H1 (cell line): ENCODE data around the gene AFTPH. TPM values are rescaled to one million over a fixed set of nuclear protein-coding genes. Genes with fewer than 3 reads are reported as not detected.

Experiments
- CTCF ChIA-PET: fragments of 300-600 bp; sonication (Branson Sonifier 250); formaldehyde crosslinking; loops from one replicate; lab custom pipeline; 2021; ENCODE audit not compliant: partially characterized antibody; lab: Charles Lee
- POLR2A ChIA-PET: fragments of 300-600 bp; sonication (Branson Sonifier 250); formaldehyde crosslinking; loops from one replicate; lab custom pipeline; 2021; ENCODE audit warnings: inconsistent platforms; ENCODE audit not compliant: partially characterized antibody; lab: Charles Lee
- DNase-seq, 2 experiments: peaks; one replicate each; pipeline versions ENCODE4 v3.0.0 to v3.0.0-alpha.2; 2010 to 2022; ENCODE audit warnings: low spot score in 2 of 2, low read depth in 1 of 2, mixed read lengths in 1 of 2
- FAIRE-seq: peaks from 2 replicates; lab custom pipeline; 2011; peaks lifted over from hg19 to GRCh38; lab: Jason Lieb, UNC
- H2AFZ ChIP-seq: 2 replicates; pipeline ENCODE4 v1.8.1; 2012; ENCODE audit warnings: low read length, inconsistent platforms
- H2AK5ac ChIP-seq: 2 replicates; pipeline ENCODE4 v1.6.1; 2013; ENCODE audit warnings: low read depth, low read length
- H2BK120ac ChIP-seq: replicated peaks from 2 replicates; pipeline ENCODE3; 2013; ENCODE audit warnings: low read depth, low read length, inconsistent platforms
- H2BK12ac ChIP-seq: 2 replicates; pipeline ENCODE4 v1.6.1; 2013; ENCODE audit warnings: low read depth, low read length
- H2BK15ac ChIP-seq: 2 replicates; pipeline ENCODE4 v1.6.1; 2013; ENCODE audit warnings: low read length
- H2BK20ac ChIP-seq: 2 replicates; pipeline ENCODE4 v1.6.1; 2013; ENCODE audit warnings: low read length
- H2BK5ac ChIP-seq: 2 replicates; pipeline ENCODE4 v1.6.1; 2013; ENCODE audit warnings: low read depth, low read length
- H3K14ac ChIP-seq: 2 replicates; pipeline ENCODE4 v1.6.1; 2013; ENCODE audit warnings: inconsistent platforms; ENCODE audit not compliant: insufficient read length
- H3K18ac ChIP-seq: 2 replicates; pipeline ENCODE4 v1.6.1; 2013; ENCODE audit warnings: low read length; ENCODE audit errors: extremely low read depth
- H3K23ac ChIP-seq: 2 replicates; pipeline ENCODE4 v1.6.1; 2013; ENCODE audit warnings: inconsistent platforms; ENCODE audit not compliant: insufficient read length
- H3K23me2 ChIP-seq: 2 replicates; pipeline ENCODE4 v1.6.1; 2013; ENCODE audit warnings: low read depth, low read length
- H3K27ac ChIP-seq: 2 replicates; pipeline ENCODE4 v1.6.1; 2011; ENCODE audit warnings: low read depth, low read length, inconsistent platforms
- H3K27me3 ChIP-seq, 4 experiments: replicated peaks in 1 of 4; 1 replicate in 1 of 4; 2 replicates in 3 of 4; pipeline versions ENCODE4 v1.6.1 to v1.8.1; 2011 to 2013; ENCODE audit warnings: low read length in 3 of 4, mild to moderate bottlenecking in 3 of 4, inconsistent platforms in 2 of 4, mixed read lengths in 2 of 4, moderate library complexity in 1 of 4; ENCODE audit not compliant: control insufficient read depth in 3 of 4, insufficient read depth in 3 of 4; ENCODE audit errors: extremely low read depth in 1 of 4
- H3K36me3 ChIP-seq, 4 experiments: 2 replicates each; pipeline versions ENCODE4 v1.6.1 to v1.8.1; 2011 to 2013; ENCODE audit warnings: mild to moderate bottlenecking in 4 of 4, low read length in 3 of 4, moderate library complexity in 2 of 4, control low read depth in 1 of 4, inconsistent platforms in 1 of 4; ENCODE audit not compliant: insufficient read depth in 4 of 4, control insufficient read depth in 2 of 4
- H3K4ac ChIP-seq: replicated peaks from 2 replicates; pipeline ENCODE3; 2013; ENCODE audit warnings: low read length, low read depth, mixed read lengths, inconsistent platforms; ENCODE audit not compliant: insufficient read length
- H3K4me1 ChIP-seq, 4 experiments: replicated peaks in 1 of 4; 1 replicate in 1 of 4; 2 replicates in 3 of 4; pipeline versions ENCODE4 v1.6.1 to v1.8.1; 2011 to 2013; ENCODE audit warnings: low read length in 3 of 4, inconsistent platforms in 2 of 4, mixed read lengths in 1 of 4; ENCODE audit not compliant: insufficient read depth in 4 of 4, control insufficient read depth in 3 of 4
- H3K4me2 ChIP-seq, 2 experiments: 2 replicates each; pipeline versions ENCODE4 v1.6.1 to v1.8.1; 2011 to 2013; ENCODE audit warnings: low read depth in 2 of 2, low read length in 2 of 2, control low read depth in 1 of 2, inconsistent platforms in 1 of 2, mild to moderate bottlenecking in 1 of 2; ENCODE audit not compliant: insufficient read depth in 1 of 2
- H3K4me3 ChIP-seq, 4 experiments: fragments of 200-600, 300-600 bp in 1 of 4; sonication (generic), shearing (Covaris generic), sonication (Bioruptor Twin) in 1 of 4; 2 replicates each; pipeline versions ENCODE4 v1.5.1 to v1.8.1; 2011 to 2016; ENCODE audit warnings: low read length in 4 of 4, low read depth in 3 of 4, control low read depth in 2 of 4, inconsistent platforms in 2 of 4, mild to moderate bottlenecking in 2 of 4, mixed read lengths in 1 of 4, moderate library complexity in 1 of 4; ENCODE audit not compliant: insufficient read depth in 2 of 4; ENCODE audit errors: extremely low read depth in 1 of 4
- H3K56ac ChIP-seq: replicated peaks from 2 replicates; pipeline ENCODE3; 2013; ENCODE audit warnings: low read depth, mild to moderate bottlenecking, mixed read lengths, low read length, inconsistent platforms; ENCODE audit not compliant: insufficient read length
- H3K79me1 ChIP-seq: 2 replicates; pipeline ENCODE4 v1.6.1; 2013; ENCODE audit warnings: low read depth, low read length, control low read depth
- H3K79me2 ChIP-seq, 2 experiments: 2 replicates each; pipeline versions ENCODE4 v1.6.1 to v1.8.1; 2012 to 2013; ENCODE audit warnings: low read length in 2 of 2, mild to moderate bottlenecking in 2 of 2, inconsistent platforms in 1 of 2; ENCODE audit not compliant: insufficient read depth in 2 of 2, control insufficient read depth in 1 of 2
- H3K9ac ChIP-seq, 4 experiments: replicated peaks in 1 of 4; 1 replicate in 1 of 4; 2 replicates in 3 of 4; pipeline versions ENCODE4 v1.6.1 to v1.8.1; 2011 to 2013; ENCODE audit warnings: low read depth in 3 of 4, low read length in 3 of 4, control low read depth in 2 of 4, mild to moderate bottlenecking in 2 of 4, moderate library complexity in 2 of 4, inconsistent platforms in 1 of 4; ENCODE audit errors: extremely low read depth in 1 of 4
- H3K9me3 ChIP-seq, 2 experiments: 2 replicates each; pipeline versions ENCODE4 v1.6.1 to v1.8.1; 2012 to 2013; ENCODE audit warnings: mild to moderate bottlenecking in 2 of 2, moderate library complexity in 2 of 2, control low read depth in 1 of 2, inconsistent platforms in 1 of 2, low read depth in 1 of 2, low read length in 1 of 2, mixed read lengths in 1 of 2; ENCODE audit not compliant: insufficient read depth in 2 of 2
- H4K20me1 ChIP-seq, 2 experiments: replicated peaks in 1 of 2; 2 replicates each; pipeline versions ENCODE3 to v1.8.1; 2011 to 2013; ENCODE audit warnings: inconsistent platforms in 2 of 2, low read length in 2 of 2, mild to moderate bottlenecking in 1 of 2; ENCODE audit not compliant: insufficient read depth in 2 of 2, control insufficient read depth in 1 of 2
- H4K5ac ChIP-seq: 2 replicates; pipeline ENCODE4 v1.6.1; 2013; ENCODE audit warnings: low read length, low read depth, mixed read lengths, inconsistent platforms; ENCODE audit not compliant: insufficient read length
- H4K8ac ChIP-seq: 2 replicates; pipeline ENCODE4 v1.8.0; 2013; ENCODE audit warnings: mild to moderate bottlenecking, moderate library complexity, low read length, inconsistent platforms; ENCODE audit not compliant: insufficient read depth; ENCODE audit errors: extremely low read depth
- H4K91ac ChIP-seq: replicated peaks from 2 replicates; pipeline ENCODE3; 2013; ENCODE audit warnings: low read length, mixed read lengths, inconsistent platforms; ENCODE audit not compliant: insufficient read length
- FOSL1 ChIP-seq: IDR thresholded peaks from 2 replicates; pipeline ENCODE4 v1.6.1; 2011; ENCODE audit warnings: mild to moderate bottlenecking, low read depth, low read length, moderate library complexity; ENCODE audit not compliant: insufficient read depth
- KDM4A ChIP-seq: IDR thresholded peaks from one replicate; pipeline ENCODE4 v1.7.1; 2012; ENCODE audit warnings: low read depth, mild to moderate bottlenecking, moderate library complexity, low read length, inconsistent platforms; ENCODE audit not compliant: severe bottlenecking
- RAD21 ChIP-seq, 2 experiments: IDR thresholded peaks in 1 of 2; conservative IDR thresholded peaks in 1 of 2; 2 replicates each; pipeline ENCODE4 v1.6.1; 2011; ENCODE audit warnings: low read depth in 2 of 2, low read length in 2 of 2, improper control_type of control experiment in 1 of 2, inconsistent platforms in 1 of 2, mild to moderate bottlenecking in 1 of 2, moderate library complexity in 1 of 2
- RFX5 ChIP-seq: IDR thresholded peaks from 2 replicates; pipeline ENCODE4 v1.6.1; 2011; ENCODE audit warnings: low read depth, low read length, improper control_type of control experiment, borderline replicate concordance
- SP2 ChIP-seq: IDR thresholded peaks from 2 replicates; pipeline ENCODE4 v1.6.1; 2012; ENCODE audit warnings: mild to moderate bottlenecking, low read length, inconsistent platforms
- WGBS, 2 experiments: shearing (Covaris generic) in 1 of 2; methylation state at CpG; one replicate each; pipeline versions ENCODE4 v1.1.6 to v1.1.7; 2013 to 2015; ENCODE audit warnings: low lambda C conversion rate in 2 of 2, mixed read lengths in 2 of 2, inconsistent platforms in 1 of 2, low coverage in 1 of 2, missing lambda C conversion rate in 1 of 2; ENCODE audit not compliant: insufficient replicate concordance in 2 of 2, insufficient coverage in 1 of 2, insufficient read length in 1 of 2; ENCODE audit errors: extremely low coverage in 1 of 2, missing lambda C conversion rate in 1 of 2; 5-methylcytosine and 5-hydroxymethylcytosine counted together
- polyA plus RNA-seq, 7 experiments: library from polyadenylated mRNA; depleted of rRNA in 3 of 7; stranded (reverse) in 5 of 7; unstranded in 2 of 7; fragments of >200 nt in 5 of 7; fragments of 200-250 nt in 2 of 7; gene quantifications; 1 replicate in 5 of 7; 2 replicates in 1 of 7; 4 replicates in 1 of 7; pipeline versions ENCODE4 v1.2.1 to v1.2.3, GENCODE V29; 2011 to 2013; ENCODE audit warnings: missing spikeins in 2 of 7, mixed read lengths in 2 of 7
- total RNA-seq: library from RNA; stranded (reverse); fragmentation: NEBNext Ultra II Directional; extraction: Animal tissue kit (Norgen Biotek cat#: 25700); gene quantifications from 2 replicates; pipeline ENCODE4 v1.2.1, GENCODE V29; 2021
- TF ChIP-seq, protein P1 (sequence below), 3 experiments: IDR thresholded peaks; 1 replicate in 2 of 3; 2 replicates in 1 of 3; pipeline versions ENCODE4 v1.5.1 to v1.6.1; 2011; ENCODE audit warnings: low read length in 3 of 3, mild to moderate bottlenecking in 3 of 3, inconsistent platforms in 2 of 3, low read depth in 1 of 3, moderate library complexity in 1 of 3; ENCODE audit not compliant: insufficient read depth in 1 of 3; ENCODE audit errors: control extremely low read depth in 1 of 3

The AFTPH gene
- total and polyA plus RNA-seq, 2 of the 8 experiments (the other 6 are each of a cell fraction or from before 2014, with no cell fraction given) = 7.3 to 15.0 TPM

DNA sequence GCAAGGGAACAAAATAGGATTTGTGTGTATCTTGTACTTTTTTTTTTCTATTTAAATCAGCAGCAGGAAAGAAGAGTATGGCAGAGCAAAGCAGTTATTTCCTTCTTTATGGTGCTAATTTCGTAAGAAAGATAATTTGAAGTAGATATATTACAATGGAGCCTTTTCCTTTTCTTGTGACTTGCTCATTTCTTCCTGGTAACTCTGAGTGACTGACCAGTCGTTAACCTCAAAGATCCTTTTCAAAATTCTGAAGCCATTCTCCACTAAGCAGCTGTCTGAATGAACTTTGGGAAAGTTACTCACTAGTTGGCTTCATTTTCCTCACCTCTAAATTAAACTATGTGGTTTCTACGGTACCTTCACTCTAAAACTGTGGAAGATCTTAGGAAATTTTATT lies 24.6 kb downstream of the AFTPH start:
- Histone ChIP-seq H4K20me1 (no peaks in the 10 kb centered on the region), H4K91ac (no peak overlapping the region), H3K79me1 (0 out of 2 replicates have a peak, but pooled peaks cover 2% of the 10 kb centered on the region), H3K18ac (no peak overlapping the region), H2BK120ac (no peak overlapping the region), H3K4me3 (no peak overlapping the region), H3K4ac (no peak overlapping the region), H3K56ac (no peak overlapping the region), H3K23ac (no peak overlapping the region), H2AFZ (no peak overlapping the region), H3K4me1 (no peaks in the 10 kb centered on the region), H3K9me3 (peaks cover 0 to 4% of the 10 kb centered on the region in 2 experiments; a peak in 1 of 4 replicates), H3K27me3 (no peaks in the 10 kb centered on the region), H3K79me2 (peaks cover 0 to 2% of the 10 kb centered on the region in 2 experiments; a peak in 2 of 4 replicates), H3K9ac (no peak overlapping the region), H3K27ac (no peak overlapping the region), H2BK5ac (no peak overlapping the region), H3K4me2 (no peak overlapping the region), H2BK15ac (no peak overlapping the region), H2BK12ac (no peak overlapping the region), H3K23me2 (no peaks in the 10 kb centered on the region), H4K5ac (no peak overlapping the region), H2AK5ac (no peak overlapping the region), H2BK20ac (no peak overlapping the region), H4K8ac (no peak overlapping the region), H3K14ac (no peak overlapping the region), H3K36me3 (no peaks in the 10 kb centered on the region)
- ChIA-PET CTCF (no interaction called here), POLR2A (no interaction called here)
- WGBS, 2 experiments = 71% methylated on average over 3 of the region's 3 CpGs; no CpG with 5 or more reads in 1 of the 2 experiments
- no peak for FAIRE-seq
- DNase-seq = no peak
- TF ChIP-seq RAD21 (IDR thresholded peaks at IDR 0.05 in 1 of 2, conservative IDR thresholded peaks at IDR 0.05 in 1 of 2; ENCODE audit: low read depth in 2 of 2, low read length in 2 of 2) = no peak
- TF ChIP-seq RFX5 = no peak
- no peak for TF ChIP-seq SP2
- TF ChIP-seq, protein P1, sequence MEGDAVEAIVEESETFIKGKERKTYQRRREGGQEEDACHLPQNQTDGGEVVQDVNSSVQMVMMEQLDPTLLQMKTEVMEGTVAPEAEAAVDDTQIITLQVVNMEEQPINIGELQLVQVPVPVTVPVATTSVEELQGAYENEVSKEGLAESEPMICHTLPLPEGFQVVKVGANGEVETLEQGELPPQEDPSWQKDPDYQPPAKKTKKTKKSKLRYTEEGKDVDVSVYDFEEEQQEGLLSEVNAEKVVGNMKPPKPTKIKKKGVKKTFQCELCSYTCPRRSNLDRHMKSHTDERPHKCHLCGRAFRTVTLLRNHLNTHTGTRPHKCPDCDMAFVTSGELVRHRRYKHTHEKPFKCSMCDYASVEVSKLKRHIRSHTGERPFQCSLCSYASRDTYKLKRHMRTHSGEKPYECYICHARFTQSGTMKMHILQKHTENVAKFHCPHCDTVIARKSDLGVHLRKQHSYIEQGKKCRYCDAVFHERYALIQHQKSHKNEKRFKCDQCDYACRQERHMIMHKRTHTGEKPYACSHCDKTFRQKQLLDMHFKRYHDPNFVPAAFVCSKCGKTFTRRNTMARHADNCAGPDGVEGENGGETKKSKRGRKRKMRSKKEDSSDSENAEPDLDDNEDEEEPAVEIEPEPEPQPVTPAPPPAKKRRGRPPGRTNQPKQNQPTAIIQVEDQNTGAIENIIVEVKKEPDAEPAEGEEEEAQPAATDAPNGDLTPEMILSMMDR (IDR thresholded peaks at IDR 0.05; ENCODE audit: control extremely low read depth in 1 of 3, insufficient read depth in 1 of 3, low read depth in 1 of 3, low read length in 3 of 3) = no peak
- no peak for TF ChIP-seq KDM4A
- TF ChIP-seq FOSL1 = no peak
